MM.1S (cell line): ENCODE results near the gene CUL2.
"Not testable (repeated sequence)": the region's sequence is repeated elsewhere in the genome, so short reads cannot be mapped to it uniquely, and the experiment has no call there.

Experiments
- DNase-seq: peaks from one replicate; pipeline ENCODE4 v3.0.0-alpha.2; 2015
- H2AFZ ChIP-seq: fragments of 300-600 bp; sonication (generic); 2 replicates; pipeline ENCODE4 v1.6.0; 2016; ENCODE audit warnings: antibody characterized with exemption, low read length
- H3F3A ChIP-seq: fragments of 300-600 bp; sonication (generic); 2 replicates; pipeline ENCODE4 v1.6.1; 2016; ENCODE audit warnings: mild to moderate bottlenecking, antibody characterized with exemption, low read length, moderate library complexity, mixed read lengths; ENCODE audit not compliant: insufficient read depth
- H3K27ac ChIP-seq: fragments of 300-600 bp; sonication (generic); 2 replicates; pipeline ENCODE4 v1.5.1; 2016; ENCODE audit warnings: mild to moderate bottlenecking, low read length
- H3K27me3 ChIP-seq: fragments of 300-600 bp; sonication (generic); replicated peaks from 2 replicates; pipeline ENCODE4 v1.6.0; 2016; ENCODE audit warnings: low read length; ENCODE audit not compliant: insufficient read depth
- H3K36me3 ChIP-seq: fragments of 300-600 bp; sonication (generic); replicated peaks from 2 replicates; pipeline ENCODE4 v1.6.1; 2016; ENCODE audit warnings: mild to moderate bottlenecking, low read length, mixed read lengths; ENCODE audit not compliant: insufficient read depth
- H3K4me1 ChIP-seq: fragments of 300-600 bp; sonication (generic); 2 replicates; pipeline ENCODE4 v1.6.1; 2016; ENCODE audit warnings: low read length, mixed read lengths
- H3K4me2 ChIP-seq: fragments of 300-600 bp; sonication (generic); 2 replicates; pipeline ENCODE4 v1.6.0; 2016; ENCODE audit warnings: low read depth, low read length
- H3K4me3 ChIP-seq: fragments of 300-600 bp; sonication (generic); 2 replicates; pipeline ENCODE4 v1.5.1; 2016; ENCODE audit warnings: low read length, mixed read lengths
- H3K79me2 ChIP-seq: fragments of 300-600 bp; sonication (generic); 2 replicates; pipeline ENCODE4 v1.6.1; 2016; ENCODE audit warnings: mixed run types, low read length, mixed read lengths
- H3K9ac ChIP-seq: fragments of 300-600 bp; sonication (generic); 2 replicates; pipeline ENCODE4 v1.6.1; 2016; ENCODE audit warnings: low read length, mixed read lengths
- H3K9me2 ChIP-seq: fragments of 300-600 bp; sonication (generic); replicated peaks from 2 replicates; pipeline ENCODE4 v1.6.1; 2016; ENCODE audit warnings: mild to moderate bottlenecking, low read length, mixed read lengths; ENCODE audit not compliant: insufficient read depth
- H3K9me3 ChIP-seq: fragments of 300-600 bp; sonication (generic); replicated peaks from 2 replicates; pipeline ENCODE4 v1.6.1; 2016; ENCODE audit warnings: mild to moderate bottlenecking, low read length, mixed read lengths; ENCODE audit not compliant: insufficient read depth
- H4K20me1 ChIP-seq: fragments of 300-600 bp; sonication (generic); 2 replicates; pipeline ENCODE4 v1.6.1; 2016; ENCODE audit warnings: mild to moderate bottlenecking, low read length, moderate library complexity, mixed read lengths; ENCODE audit not compliant: insufficient read depth
- CTCF ChIP-seq: fragments of 300-600 bp; sonication (generic); IDR thresholded peaks from 2 replicates; pipeline ENCODE4 v1.5.1; 2016; ENCODE audit warnings: antibody characterized with exemption, low read length, mixed read lengths
- EZH2 ChIP-seq: fragments of 300-600 bp; sonication (generic); optimal IDR thresholded peaks from 2 replicates; pipeline ENCODE3; 2017; ENCODE audit warnings: low read depth, mild to moderate bottlenecking, antibody characterized with exemption, low read length, mixed read lengths
- EZH2phosphoT487 ChIP-seq: fragments of 300-600 bp; sonication (generic); IDR thresholded peaks from 2 replicates; pipeline ENCODE4 v1.6.1; 2018; ENCODE audit warnings: antibody characterized with exemption, low read length

Gene CUL2

GRCh38 chr10:34973121-34973520 is 117.0 kb downstream of the CUL2 start:
- H3K9ac ChIP-seq, H3K9me2 ChIP-seq, H3F3A ChIP-seq, DNase-seq, H2AFZ ChIP-seq, H3K27ac ChIP-seq, H3K36me3 ChIP-seq, H3K4me2 ChIP-seq, H4K20me1 ChIP-seq, H3K79me2 ChIP-seq, H3K4me1 ChIP-seq, H3K4me3 ChIP-seq, H3K27me3 ChIP-seq, H3K9me3 ChIP-seq: not testable (repeated sequence)

- H3K27me3 ChIP-seq, H3K9me2 ChIP-seq, H4K20me1 ChIP-seq, H3K27ac ChIP-seq, H3K4me2 ChIP-seq, H3K4me1 ChIP-seq, H3K79me2 ChIP-seq, H3K4me3 ChIP-seq, H2AFZ ChIP-seq, H3K9me3 ChIP-seq, H3K36me3 ChIP-seq, H3F3A ChIP-seq, H3K9ac ChIP-seq, DNase-seq: not testable (repeated sequence)
Observed at GRCh38 chr10:34972591-34972990, 117.5 kb downstream of the CUL2 start.

- not testable (repeated sequence) for H3F3A ChIP-seq, H3K4me1 ChIP-seq, H3K4me3 ChIP-seq, H3K27me3 ChIP-seq, H3K4me2 ChIP-seq, H3K9me2 ChIP-seq, H3K27ac ChIP-seq, H3K79me2 ChIP-seq, DNase-seq, H3K36me3 ChIP-seq, H4K20me1 ChIP-seq, H3K9me3 ChIP-seq, H2AFZ ChIP-seq, H3K9ac ChIP-seq
Observed at GRCh38 chr10:34971606-34972334, 118.4 kb downstream of the CUL2 start.

GRCh38 chr10:34969171-34969570 is 121.0 kb downstream of the CUL2 start:
- TF ChIP-seq EZH2: no peak
- no peak for TF ChIP-seq EZH2phosphoT487
- no peak for TF ChIP-seq CTCF

GRCh38 chr10:34967335-34967880 is 122.7 kb downstream of the CUL2 start:
- Histone ChIP-seq H2AFZ (no peak overlapping the region), H3K36me3 (no peaks in the 10 kb centered on the region), H3F3A (no peaks in the 10 kb centered on the region), H3K4me3 (no peak overlapping the region), H3K9me2 (no peaks in the 10 kb centered on the region), H3K79me2 (no peaks in the 10 kb centered on the region), H4K20me1 (no peaks in the 10 kb centered on the region), H3K4me2 (no peak overlapping the region), H3K4me1 (no peaks in the 10 kb centered on the region), H3K27me3 (no peaks in the 10 kb centered on the region), H3K27ac (no peak overlapping the region), H3K9ac (no peak overlapping the region), H3K9me3 (no peaks in the 10 kb centered on the region)
- no peak for DNase-seq
- TF ChIP-seq EZH2phosphoT487: no peak
- TF ChIP-seq CTCF: no peak
- no peak for TF ChIP-seq EZH2

More at GRCh38 chr10:34969171-34969570, 121.0 kb downstream of the CUL2 start:
- Histone ChIP-seq H3K9me2 (no peaks in the 10 kb centered on the region), H3K9ac (no peak overlapping the region), H3K4me2 (no peak overlapping the region), H3K9me3 (no peaks in the 10 kb centered on the region), H3K27ac (no peak overlapping the region), H3K4me3 (no peak overlapping the region), H2AFZ (no peak overlapping the region), H4K20me1 (no peaks in the 10 kb centered on the region), H3K79me2 (no peaks in the 10 kb centered on the region), H3K36me3 (no peaks in the 10 kb centered on the region), H3K27me3 (no peaks in the 10 kb centered on the region), H3K4me1 (no peaks in the 10 kb centered on the region), H3F3A (no peaks in the 10 kb centered on the region)
- DNase-seq: no peak
